Ishikawa (cell line): ENCODE measurements around the gene MYPN.

Experiments
- CEBPB ChIP-seq: IDR thresholded peaks from 2 replicates; pipeline ENCODE4 v1.6.1; 2012
- EGR1 ChIP-seq: IDR thresholded peaks from 2 replicates; pipeline ENCODE4 v1.6.1; 2012
- EP300 ChIP-seq: IDR thresholded peaks from 2 replicates; pipeline ENCODE4 v1.6.1; 2012; ENCODE audit warnings: borderline replicate concordance
- YY1 ChIP-seq: IDR thresholded peaks from 2 replicates; pipeline ENCODE4 v1.6.1; 2012; ENCODE audit warnings: low read depth
- TF ChIP-seq, protein P1 (sequence below): IDR thresholded peaks from 2 replicates; pipeline ENCODE4 v1.6.1; 2012

DNA sequence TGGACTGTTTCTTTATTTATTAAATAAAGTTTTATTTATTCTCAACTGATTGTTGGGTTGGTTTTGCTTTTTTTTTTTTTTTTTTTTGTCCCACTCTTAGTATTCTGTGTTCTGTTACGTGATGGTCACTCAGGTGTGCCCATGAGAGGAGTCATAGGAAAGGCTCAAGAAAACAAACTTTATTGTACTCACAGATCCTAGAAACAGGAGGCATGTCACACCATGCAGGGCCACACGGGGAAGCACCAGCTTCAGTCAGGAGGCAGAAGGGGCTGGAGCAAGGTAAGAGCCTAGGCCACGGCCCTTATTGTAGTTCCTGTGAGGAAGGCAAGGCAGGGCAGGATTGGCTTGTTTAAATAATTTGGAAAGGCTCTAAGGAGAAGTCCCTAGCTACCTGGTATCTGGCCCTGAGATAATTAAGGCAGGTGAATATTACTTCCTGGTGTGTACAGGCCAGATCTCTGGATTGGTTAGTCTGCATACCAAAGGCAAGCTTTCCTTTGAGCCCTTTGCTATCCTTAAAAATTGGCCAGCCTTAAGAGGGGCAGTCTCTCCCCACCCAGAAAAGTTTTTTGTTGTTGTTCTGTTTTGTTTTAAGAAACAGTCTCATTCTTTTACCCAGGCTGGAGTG lies 114.4 kb downstream of the MYPN start:
- TF ChIP-seq EGR1: no peak
- TF ChIP-seq YY1: no peak
- no peak for TF ChIP-seq EP300
- TF ChIP-seq, protein P1, sequence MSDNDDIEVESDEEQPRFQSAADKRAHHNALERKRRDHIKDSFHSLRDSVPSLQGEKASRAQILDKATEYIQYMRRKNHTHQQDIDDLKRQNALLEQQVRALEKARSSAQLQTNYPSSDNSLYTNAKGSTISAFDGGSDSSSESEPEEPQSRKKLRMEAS: no peak
- TF ChIP-seq CEBPB: no peak
